Stimulated activated CD4-positive, alpha-beta T cell treated with anti-CD3 and anti-CD28 coated beads, Interleukin-1b, Interleukin-23, amount 100 ng/mL, for 24 hours (primary cell): ENCODE results near the gene CFAP45.

Experiments used
- DNase-seq, 4 experiments: peaks; one replicate each; pipeline ENCODE4 v3.0.0-alpha.2; 2020; ENCODE audit warnings: low read depth in 4 of 4, low spot score in 1 of 4

CFAP45 gene

DNA sequence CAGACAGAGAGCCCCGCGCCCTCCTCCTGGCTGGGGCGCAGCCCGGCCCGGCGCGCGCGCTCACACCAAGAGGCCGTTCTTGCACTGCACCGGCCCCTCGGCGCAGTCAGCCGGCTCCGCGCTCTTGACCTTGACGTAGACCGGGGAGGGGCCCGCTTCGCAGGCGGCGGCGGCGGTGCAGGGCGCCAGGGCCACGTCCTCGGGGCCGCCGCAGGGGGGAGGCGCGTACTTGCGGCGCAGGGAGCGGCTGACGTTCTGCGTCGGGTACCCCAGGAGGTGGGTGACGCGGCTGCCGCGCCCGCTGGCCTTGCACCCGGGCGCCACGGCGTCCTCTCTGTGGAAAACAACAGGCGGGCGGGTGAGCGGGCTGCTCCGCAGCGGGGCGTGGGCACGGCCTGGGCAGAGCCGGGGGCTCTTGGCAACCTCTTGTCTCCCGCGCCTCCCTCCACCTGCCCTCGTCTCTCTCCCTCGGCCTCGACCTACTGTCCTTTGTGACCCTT is 45.2 kb downstream of the CFAP45 start:
- DNase-seq = peak; percentile 40 to 75 (median 60)

DNA sequence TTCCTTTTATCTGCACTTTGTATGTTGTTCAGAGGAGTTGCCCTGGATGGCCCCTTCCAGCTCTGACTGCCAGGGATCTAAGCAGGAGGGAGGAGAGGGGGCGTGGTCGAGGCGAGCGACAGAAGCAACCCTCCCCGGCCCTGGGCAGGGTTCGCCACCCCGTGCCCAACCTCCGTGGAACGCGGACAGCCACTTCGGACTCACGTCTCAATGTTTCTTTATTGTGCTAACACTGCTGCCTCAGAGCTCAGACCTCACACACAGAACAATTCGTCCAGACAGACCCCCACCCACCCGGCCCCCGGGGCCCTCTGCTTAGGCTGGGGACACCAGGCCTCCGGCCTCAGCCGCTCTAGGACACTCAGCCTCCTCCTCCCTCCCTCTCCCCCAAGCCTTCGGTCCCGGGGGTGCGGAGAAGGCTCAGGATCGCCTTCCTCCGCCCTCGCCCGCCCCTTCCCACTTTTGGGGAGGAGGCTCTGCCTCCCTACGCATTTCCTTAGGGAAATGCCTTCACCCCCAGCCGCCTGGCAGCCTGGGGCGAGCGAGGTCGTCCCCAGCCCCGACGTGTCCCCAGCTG is 45.8 kb downstream of the CFAP45 start:
- DNase-seq = peak in 1 of 4 experiments; percentile 21

DNA sequence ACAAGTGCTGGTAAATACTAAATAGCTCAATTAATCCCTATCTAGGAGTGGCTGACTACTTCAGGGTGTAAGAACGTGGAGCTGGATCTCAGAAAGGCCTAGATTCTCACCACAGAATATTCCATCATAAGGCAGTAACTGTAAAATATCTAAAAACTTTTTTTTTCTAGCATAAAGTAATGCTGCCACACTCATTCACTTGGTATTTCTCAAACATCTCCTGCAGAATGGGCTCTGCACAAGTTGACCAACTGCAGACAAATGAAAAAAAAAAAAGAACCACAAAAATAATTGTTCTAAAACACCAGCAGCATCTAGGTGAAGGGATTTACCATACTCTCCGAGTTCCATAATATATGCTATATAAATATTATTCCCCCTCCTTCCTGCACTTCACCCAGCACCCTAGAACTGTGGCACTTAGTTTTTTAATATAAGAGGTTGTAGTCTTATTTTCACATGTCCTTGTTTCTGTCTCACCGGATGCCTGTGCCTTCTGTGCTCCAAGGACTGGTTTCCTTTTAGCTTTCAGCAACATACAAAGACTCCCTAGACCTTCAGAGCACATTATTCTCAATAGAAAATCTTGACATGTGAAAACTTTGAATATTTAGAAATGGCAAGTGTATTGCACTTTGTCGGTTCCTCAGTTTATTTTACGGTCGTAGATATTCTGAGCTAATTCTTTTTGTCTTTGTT is 46.4 kb downstream of the CFAP45 start:
- DNase-seq = no peak

DNA sequence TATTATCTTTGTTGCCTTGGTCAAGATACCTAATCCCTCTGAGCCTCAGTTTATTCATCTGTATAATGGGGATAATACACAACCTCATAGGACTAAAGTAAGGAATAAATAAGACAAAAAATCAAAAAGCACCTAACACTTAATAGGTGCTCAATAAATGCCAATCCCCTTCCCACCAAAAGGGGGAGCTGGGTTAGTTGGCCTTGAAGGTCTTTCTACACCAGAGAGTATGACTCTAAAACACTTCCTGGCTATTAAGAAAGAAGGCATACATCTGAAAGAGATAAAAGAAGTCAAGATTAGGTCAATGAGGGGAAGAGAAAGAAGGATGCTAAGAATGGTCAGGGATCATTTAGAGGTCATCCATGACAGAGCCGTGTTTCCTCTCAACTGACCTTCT is 48.6 kb downstream of the CFAP45 start:
- no peak for DNase-seq

DNA sequence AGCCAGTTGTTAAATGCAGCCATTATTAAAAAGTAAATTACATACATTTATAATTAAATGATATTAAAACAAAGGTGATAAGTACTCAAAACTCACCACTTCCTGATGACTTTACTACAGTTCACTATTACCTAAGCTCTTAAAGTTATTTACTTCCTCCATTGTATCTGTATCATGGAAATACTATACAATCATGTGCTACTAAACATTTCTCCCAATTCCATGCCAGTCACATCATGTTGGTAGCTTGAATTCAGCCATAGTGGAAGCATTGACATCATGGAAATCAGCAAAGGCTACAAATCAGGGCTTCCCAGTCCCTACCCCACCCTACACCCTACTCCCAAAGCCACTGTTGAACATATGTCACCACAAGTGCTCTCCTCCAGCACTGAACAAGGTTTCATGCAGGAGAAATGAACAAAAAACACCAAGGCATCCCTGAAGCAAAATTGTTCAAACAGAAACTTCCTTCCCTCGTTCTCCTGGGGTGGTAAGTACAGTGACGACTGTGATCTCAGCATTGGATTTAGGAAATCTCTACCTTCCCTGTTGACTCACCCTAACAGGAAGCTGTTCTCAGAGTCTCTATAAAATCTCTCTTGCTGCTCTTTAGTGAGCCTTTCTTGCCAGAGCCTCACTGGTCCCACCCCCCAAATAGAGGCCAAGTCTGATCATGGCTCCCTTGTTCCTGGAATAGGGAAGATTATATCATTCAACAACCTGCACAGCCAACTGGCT is 50.2 kb downstream of the CFAP45 start:
- no peak for DNase-seq

GRCh38 chr1:159848326-159848725 is 51.6 kb downstream of the CFAP45 start:
- DNase-seq = no peak

- DNase-seq = no peak
Measured at GRCh38 chr1:159847231-159847630, 52.7 kb downstream of the CFAP45 start.

DNA sequence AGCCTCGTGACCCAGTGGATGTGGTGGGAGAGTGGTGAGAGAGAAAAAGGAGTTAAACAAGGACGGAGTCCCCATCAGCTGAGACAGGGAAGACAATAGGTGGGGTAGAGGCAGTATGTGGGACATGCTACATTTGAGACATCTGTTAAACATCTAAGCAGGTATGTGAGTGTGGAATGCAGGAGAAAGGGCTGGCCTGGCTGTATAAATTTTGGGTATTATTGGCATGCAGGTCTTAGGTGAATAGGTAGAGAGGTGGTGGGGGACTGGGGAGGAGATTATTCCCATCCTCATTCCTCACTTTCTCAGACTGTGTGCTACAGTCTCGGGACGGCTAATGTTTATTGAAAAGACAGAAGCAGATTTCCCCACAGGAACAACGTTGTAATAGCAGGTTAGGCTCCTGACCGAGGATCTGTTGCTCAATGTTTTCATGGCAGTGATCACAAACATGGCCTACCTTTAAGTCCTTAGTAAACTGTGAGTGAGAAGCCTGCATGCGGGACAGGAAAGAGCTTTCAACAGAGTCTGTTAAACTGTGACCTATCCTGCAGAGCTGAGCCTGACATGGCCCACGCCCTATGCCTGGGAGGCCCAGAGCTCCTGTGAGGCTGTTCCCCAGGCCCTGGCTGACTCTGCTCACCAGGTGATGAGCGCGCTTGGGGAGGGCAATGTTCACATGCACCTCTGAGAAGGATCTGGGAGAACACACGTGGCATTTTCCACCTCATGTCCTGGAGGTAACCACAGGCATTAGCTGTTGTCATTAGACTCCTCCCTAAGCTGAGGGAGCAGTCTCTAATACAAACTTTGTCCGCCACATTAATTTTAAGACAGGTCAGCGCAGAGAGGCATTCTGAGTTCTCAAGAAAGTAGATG is 54.0 kb downstream of the CFAP45 start:
- DNase-seq = no peak

DNA sequence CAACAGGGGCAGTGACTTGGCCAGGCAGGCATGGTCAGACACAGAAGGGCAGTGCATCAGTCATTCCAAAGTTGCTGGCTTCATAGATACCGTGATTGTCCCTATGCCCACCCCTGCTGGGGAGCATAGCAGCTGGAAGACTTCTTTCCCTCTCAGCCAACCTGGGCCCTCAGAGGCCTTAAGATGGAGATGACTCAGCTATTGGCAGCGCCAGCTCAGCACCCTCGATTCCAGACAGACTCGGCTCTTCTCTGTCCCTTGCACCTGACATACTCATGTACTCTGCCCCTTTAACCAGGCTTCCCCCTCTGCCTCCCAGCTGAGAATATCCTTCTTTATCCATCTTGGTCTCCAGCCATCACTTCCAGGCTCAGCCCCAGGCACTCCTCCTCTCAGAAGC is 56.5 kb downstream of the CFAP45 start:
- no peak for DNase-seq

DNA sequence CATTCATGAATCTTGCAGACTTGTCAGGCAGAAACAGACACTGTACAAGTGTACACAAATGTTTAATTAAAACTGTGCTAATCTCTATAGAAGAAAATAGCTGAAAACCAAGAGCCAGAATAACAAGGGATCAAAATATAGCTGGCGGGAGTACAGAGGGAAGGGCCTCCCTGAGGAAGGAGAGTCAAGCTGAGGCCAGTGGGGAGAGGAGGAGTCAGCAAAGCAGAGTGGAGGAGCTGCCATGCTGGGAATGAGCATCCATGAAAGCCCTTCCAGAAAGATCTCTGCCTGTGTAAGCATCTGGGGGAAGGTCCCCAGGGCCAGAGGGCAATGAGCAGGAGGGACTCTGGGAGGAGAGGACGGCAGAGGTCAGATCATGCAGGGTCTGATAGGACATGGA is 58.2 kb downstream of the CFAP45 start:
- DNase-seq = no peak

DNA sequence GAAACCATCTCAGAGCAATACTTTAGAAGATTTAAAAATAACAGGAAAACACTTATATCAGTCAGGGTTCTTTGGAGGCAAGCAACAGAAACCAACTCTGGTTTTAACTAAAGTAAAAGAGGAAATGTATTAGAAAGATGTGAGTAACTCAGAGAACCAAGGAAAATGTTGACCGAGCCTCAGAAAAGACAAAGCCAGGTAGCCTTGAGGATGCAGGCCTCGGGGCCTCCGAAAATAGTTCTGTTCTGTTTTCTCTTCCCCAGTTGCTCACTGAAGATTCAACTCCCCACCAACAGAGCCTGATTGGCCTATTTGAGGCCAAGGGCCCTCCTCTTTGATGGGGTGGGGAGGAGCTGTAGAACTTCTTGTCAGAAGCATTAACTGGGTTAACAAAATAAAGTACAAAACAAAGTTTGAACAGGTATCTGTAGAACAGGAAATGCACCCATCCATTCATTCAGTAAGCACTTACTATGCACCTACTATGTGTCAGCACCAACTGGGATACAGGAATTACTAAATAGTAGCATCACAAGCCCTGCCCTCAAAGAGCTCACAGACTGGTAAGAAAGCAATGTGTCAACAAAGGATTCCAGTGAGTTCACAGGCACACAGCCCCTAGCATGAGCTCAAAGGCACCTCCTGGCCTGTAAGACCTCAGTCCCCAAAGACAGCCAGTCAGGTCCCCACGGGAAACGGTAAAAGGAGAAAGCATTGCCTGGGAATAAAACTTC is 60.7 kb downstream of the CFAP45 start:
- DNase-seq = no peak

DNA sequence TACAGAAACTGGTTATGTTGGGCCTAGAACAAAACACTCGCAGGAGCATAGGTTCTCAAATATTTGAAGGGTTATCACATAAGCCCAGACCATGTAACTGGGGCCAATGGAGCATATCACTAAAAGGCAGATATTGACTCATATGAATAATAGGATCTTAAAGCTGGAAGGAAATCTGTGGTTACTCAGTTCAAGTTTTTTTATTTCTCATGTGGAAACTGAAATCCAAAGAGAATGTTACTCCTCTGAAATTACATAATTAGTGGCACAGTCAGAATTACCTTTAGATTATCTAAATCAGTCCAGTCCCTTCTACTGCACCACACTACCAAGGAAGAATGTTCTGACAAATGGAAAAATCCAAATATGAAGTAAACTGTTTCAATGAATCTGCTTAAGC is 61.2 kb downstream of the CFAP45 start:
- DNase-seq = no peak

- DNase-seq = no peak
Measured at GRCh38 chr1:159835862-159836525, 64.0 kb downstream of the CFAP45 start.

DNA sequence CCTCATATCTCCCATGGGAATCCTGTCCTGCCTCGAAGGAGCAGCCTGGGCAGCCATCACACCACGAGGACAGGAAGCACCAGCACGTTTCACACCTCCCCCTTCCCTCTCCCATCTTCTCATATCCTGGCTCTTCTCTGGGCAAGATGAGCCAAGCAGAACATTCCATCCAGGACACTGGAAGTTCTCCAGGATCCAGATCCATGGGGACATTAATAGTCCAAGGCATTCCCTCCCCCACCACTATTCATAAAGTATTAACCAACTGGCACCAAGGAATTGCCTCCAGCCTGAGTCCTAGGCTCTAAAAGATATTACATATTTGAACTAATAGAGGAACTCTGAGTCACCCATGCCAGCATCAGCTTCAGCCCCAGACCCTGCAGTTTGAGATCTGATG is 64.6 kb downstream of the CFAP45 start:
- no peak for DNase-seq

- DNase-seq = no peak
Measured at GRCh38 chr1:159832309-159832708, 67.7 kb downstream of the CFAP45 start.

GRCh38 chr1:159831412-159832141 is 68.4 kb downstream of the CFAP45 start:
- no peak for DNase-seq

- no peak for DNase-seq
Measured at GRCh38 chr1:159830722-159831121, 69.2 kb downstream of the CFAP45 start.

- DNase-seq = no peak
Measured at GRCh38 chr1:159829822-159830465, 70.0 kb downstream of the CFAP45 start.

GRCh38 chr1:159829273-159829634 is 70.7 kb downstream of the CFAP45 start:
- DNase-seq = no peak
